ENCODE measurements around the gene GRIPAP1.

Gene GRIPAP1

GRCh38 chrX:48927123-48927522 lies 74.9 kb downstream of the GRIPAP1 start:
- TF ChIP-seq CTCF (IDR thresholded peaks at IDR 0.05): no peak
- Histone ChIP-seq H3K4me1 (no peaks in the 10 kb centered on the region), H3K36me3 (peaks cover 7 to 62% (median 16%) of the 10 kb centered on the region in 3 donors), H3K9me3 (no peaks in the 10 kb centered on the region), H3K4me3 (no peak overlapping the region), H3K27ac (no peak overlapping the region), H3K27me3 (no peaks in the 10 kb centered on the region)
- intact Hi-C loops (cut with DNase I; ENCODE audit: low total_unique reads): no loop called here
- no peak for DNase-seq

- intact Hi-C loops (cut with DNase I; ENCODE audit: low total_unique reads): no loop called here
- Histone ChIP-seq H3K27ac (no peak overlapping the region), H3K4me1 (peaks cover 0 to 12% (median 4%) of the 10 kb centered on the region in 4 donors), H3K4me3 (no peak overlapping the region), H3K9me3 (no peaks in the 10 kb centered on the region), H3K36me3 (peaks cover 7 to 47% (median 19%) of the 10 kb centered on the region in 3 donors), H3K27me3 (no peaks in the 10 kb centered on the region)
- no peak for TF ChIP-seq CTCF (IDR thresholded peaks at IDR 0.05)
- DNase-seq: no peak
Measured at GRCh38 chrX:48924270-48924669, 77.8 kb downstream of the GRIPAP1 start.

GRCh38 chrX:48923771-48924170 lies 78.3 kb downstream of the GRIPAP1 start:
- H3K27me3 ChIP-seq: no peaks in the 10 kb centered on the region
- H3K4me1 ChIP-seq: peaks cover 0 to 12% (median 4%) of the 10 kb centered on the region in 4 donors
- no peaks in the 10 kb centered on the region for H3K9me3 ChIP-seq
- no peak overlapping the region for H3K27ac ChIP-seq
- no peak overlapping the region for H3K4me3 ChIP-seq
- no peak for DNase-seq
- intact Hi-C loops (cut with DNase I; ENCODE audit: low total_unique reads): no loop called here
- no peak for TF ChIP-seq CTCF (IDR thresholded peaks at IDR 0.05)
- peaks cover 7 to 47% (median 19%) of the 10 kb centered on the region in 3 donors for H3K36me3 ChIP-seq
